Suprapubic skin (tissue), 4 donors: ENCODE measurements around the gene KCTD11. TPM values are rescaled to one million over a fixed set of nuclear protein-coding genes. Genes with fewer than 3 reads are reported as not detected.

Experiments used
- DNase-seq, 2 donors: peaks; one replicate each; pipeline ENCODE4 v3.0.0-alpha.2; 2019; ENCODE audit warnings: low spot score in 2 of 2
- H3K27ac ChIP-seq: fragments of 200-600 bp; sonication (generic); one replicate; pipeline ENCODE4 v1.5.1; 2019
- H3K27me3 ChIP-seq: fragments of 200-600 bp; sonication (generic); one replicate; pipeline ENCODE4 v1.5.1; 2019
- H3K36me3 ChIP-seq: fragments of 200-600 bp; sonication (generic); one replicate; pipeline ENCODE4 v1.5.1; 2019
- H3K4me1 ChIP-seq: fragments of 200-600 bp; sonication (generic); one replicate; pipeline ENCODE4 v1.5.1; 2019
- H3K4me3 ChIP-seq: fragments of 200-600 bp; sonication (generic); one replicate; pipeline ENCODE4 v1.5.1; 2019; ENCODE audit warnings: mild to moderate bottlenecking
- H3K9me3 ChIP-seq: fragments of 200-600 bp; sonication (generic); one replicate; pipeline ENCODE4 v1.5.1; 2019
- EP300 ChIP-seq: sonication (generic); formaldehyde crosslinking; IDR thresholded peaks from one replicate; pipeline ENCODE4 v1.6.1; 2017; ENCODE audit warnings: antibody characterized with exemption
- POLR2A ChIP-seq, 2 donors: fragments of 450-650 bp; IDR thresholded peaks; one replicate each; pipeline ENCODE4 v1.6.1; 2017; ENCODE audit warnings: antibody characterized with exemption in 2 of 2, mild to moderate bottlenecking in 2 of 2, moderate library complexity in 2 of 2
- POLR2AphosphoS5 ChIP-seq, 3 donors: sonication (generic); formaldehyde crosslinking; IDR thresholded peaks; one replicate each; pipeline ENCODE4 v1.6.1; 2017; ENCODE audit warnings: antibody characterized with exemption in 3 of 3
- WGBS: methylation state at CpG from one replicate; pipeline ENCODE4 v1.1.5; 2018; 5-methylcytosine and 5-hydroxymethylcytosine counted together
- total RNA-seq, 4 donors: library from RNA; depleted of rRNA; stranded (reverse); fragments of >200 nt; gene quantifications; one replicate each; pipeline ENCODE4 v1.1.0, GENCODE V29; 2016
- TF ChIP-seq, protein P1 (sequence below), 2 donors: fragments of 200-600 bp in 1 of 2; fragments of 450-650 bp in 1 of 2; sonication (generic) in 1 of 2; IDR thresholded peaks; one replicate each; pipeline ENCODE4 v1.5.1; 2016 to 2019; ENCODE audit warnings: antibody characterized with exemption in 2 of 2, mild to moderate bottlenecking in 1 of 2, moderate library complexity in 1 of 2

The KCTD11 gene
- total RNA-seq, 4 donors from 2014 or later, result 9.1 to 50.1 (median 32.4) TPM

DNA sequence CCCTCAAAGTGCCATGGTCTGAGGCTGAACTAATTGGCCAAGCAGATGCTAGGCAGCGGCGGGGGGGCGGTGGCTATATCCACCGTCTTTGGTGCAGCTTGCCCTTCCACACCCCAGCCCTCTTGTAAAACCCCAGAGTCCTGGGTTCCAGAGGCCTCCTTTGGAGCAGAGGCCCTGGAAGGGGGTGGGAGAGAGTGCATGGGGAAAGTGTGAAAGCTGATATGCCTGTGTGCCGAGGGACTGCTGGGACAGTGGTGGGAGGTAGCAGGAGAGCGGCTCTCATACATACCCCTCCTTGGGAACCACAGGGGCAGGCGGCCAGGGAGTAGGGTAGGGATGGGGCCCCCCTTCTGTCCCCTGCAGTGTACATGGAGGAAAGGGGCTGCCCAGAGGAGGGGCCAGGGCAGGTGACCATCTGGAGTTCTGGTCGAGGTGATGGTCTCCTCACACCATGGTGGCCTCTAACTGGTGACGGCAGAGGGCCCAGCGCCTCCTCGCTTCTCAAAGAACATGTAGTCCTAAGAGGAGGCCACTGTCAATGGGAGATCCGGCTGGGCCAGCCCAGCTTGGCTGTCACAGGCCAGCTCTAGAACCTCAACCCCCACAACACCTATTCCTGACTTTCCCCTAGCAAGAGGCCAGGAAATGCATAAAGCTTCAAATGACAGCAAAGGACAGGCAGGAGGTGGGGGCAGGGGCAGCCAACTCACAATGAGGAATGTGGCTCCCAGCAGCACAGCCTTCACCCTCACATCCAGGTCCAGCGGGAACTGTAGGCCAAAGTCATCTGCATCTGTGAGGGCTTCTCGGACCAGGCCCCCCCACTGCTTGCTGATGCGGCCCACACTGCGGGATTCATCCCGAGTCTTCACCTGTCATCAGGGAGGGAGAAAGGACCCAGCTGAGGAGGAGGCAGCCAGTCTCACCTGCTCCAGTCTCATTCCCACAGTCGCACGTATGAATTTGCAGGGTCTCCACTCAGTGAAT, 38.3 kb downstream of the KCTD11 start:
- 98% methylated on average over 13 of the region's 19 CpGs for WGBS
- TF ChIP-seq, protein P1, sequence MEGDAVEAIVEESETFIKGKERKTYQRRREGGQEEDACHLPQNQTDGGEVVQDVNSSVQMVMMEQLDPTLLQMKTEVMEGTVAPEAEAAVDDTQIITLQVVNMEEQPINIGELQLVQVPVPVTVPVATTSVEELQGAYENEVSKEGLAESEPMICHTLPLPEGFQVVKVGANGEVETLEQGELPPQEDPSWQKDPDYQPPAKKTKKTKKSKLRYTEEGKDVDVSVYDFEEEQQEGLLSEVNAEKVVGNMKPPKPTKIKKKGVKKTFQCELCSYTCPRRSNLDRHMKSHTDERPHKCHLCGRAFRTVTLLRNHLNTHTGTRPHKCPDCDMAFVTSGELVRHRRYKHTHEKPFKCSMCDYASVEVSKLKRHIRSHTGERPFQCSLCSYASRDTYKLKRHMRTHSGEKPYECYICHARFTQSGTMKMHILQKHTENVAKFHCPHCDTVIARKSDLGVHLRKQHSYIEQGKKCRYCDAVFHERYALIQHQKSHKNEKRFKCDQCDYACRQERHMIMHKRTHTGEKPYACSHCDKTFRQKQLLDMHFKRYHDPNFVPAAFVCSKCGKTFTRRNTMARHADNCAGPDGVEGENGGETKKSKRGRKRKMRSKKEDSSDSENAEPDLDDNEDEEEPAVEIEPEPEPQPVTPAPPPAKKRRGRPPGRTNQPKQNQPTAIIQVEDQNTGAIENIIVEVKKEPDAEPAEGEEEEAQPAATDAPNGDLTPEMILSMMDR (IDR thresholded peaks at IDR 0.05), result no peak
- no peak for TF ChIP-seq EP300
- no peak for TF ChIP-seq POLR2A (IDR thresholded peaks at IDR 0.05)
- TF ChIP-seq POLR2AphosphoS5 (IDR thresholded peaks at IDR 0.05), result no peak
- Histone ChIP-seq H3K36me3 (peaks cover 48% of the 10 kb centered on the region), H3K4me1 (peaks cover 18% of the 10 kb centered on the region), H3K27ac (no peak overlapping the region), H3K4me3 (no peak overlapping the region), H3K27me3 (no peaks in the 10 kb centered on the region), H3K9me3 (no peaks in the 10 kb centered on the region)
- no peak for DNase-seq

GRCh38 chr17:7391307-7391706, 39.3 kb downstream of the KCTD11 start:
- Histone ChIP-seq H3K27me3 (no peaks in the 10 kb centered on the region), H3K4me1 (peaks cover 20% of the 10 kb centered on the region), H3K36me3 (peaks cover 44% of the 10 kb centered on the region), H3K9me3 (no peaks in the 10 kb centered on the region), H3K4me3 (no peak overlapping the region), H3K27ac (no peak overlapping the region)
- whole genome bisulfite sequencing, result 68% methylated on average over 2 of the region's 2 CpGs
- no peak for TF ChIP-seq POLR2AphosphoS5 (IDR thresholded peaks at IDR 0.05)
- TF ChIP-seq EP300, result no peak
- no peak for TF ChIP-seq POLR2A (IDR thresholded peaks at IDR 0.05)
- TF ChIP-seq, protein P1 (IDR thresholded peaks at IDR 0.05), result no peak
- no peak for DNase-seq

DNA sequence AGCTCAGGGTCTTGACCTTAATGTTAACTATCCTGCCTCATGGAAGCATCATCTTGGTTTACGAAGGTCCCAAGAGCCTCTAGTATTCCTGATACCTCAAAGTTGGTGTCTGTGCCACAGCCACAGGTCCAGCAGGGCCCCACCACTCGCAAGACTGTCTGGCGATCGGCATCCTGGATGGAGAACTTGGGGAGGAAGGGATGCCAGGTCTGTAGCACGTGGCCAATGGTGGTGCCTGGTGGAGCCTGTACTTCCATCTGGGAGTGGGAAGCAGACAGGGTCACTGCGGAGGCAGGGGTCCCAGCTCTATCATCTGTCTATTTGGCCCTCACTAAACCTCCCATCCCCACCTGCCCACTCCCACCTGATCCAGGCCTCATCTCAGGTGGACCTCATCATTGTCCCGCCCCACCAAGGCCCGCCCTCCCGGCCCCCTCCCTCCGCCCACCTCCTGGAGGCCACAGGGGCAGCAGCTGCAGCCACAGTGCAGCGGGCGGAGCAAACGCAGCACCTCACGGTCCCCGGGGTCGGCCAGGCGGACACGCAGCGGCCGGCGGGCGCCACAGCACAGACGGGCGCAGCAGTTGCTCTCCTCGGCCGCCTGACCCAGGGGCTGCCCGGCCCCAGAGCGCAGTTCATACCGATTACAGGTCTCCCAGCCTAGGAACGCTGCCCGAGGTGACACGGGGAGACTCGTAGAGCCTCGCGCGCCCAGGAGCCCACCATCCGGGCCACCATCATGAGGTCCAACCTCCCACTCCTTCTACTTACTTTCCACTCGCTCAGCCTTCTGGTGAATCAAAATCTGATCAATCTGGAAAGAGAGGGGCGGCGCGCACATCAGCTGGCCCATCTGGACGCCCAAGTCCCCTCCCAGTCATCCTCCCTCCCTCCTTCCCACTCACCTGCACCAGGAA, 41.0 kb downstream of the KCTD11 start:
- H3K4me3 ChIP-seq, result peak overlapping the region; percentile 75
- peaks cover 20% of the 10 kb centered on the region for H3K4me1 ChIP-seq
- no peaks in the 10 kb centered on the region for H3K9me3 ChIP-seq
- H3K27me3 ChIP-seq, result no peaks in the 10 kb centered on the region
- 79% methylated on average over 25 of the region's 42 CpGs for WGBS
- H3K36me3 ChIP-seq, result peaks cover 32% of the 10 kb centered on the region
- no peak overlapping the region for H3K27ac ChIP-seq
- DNase-seq, result no peak
- TF ChIP-seq POLR2AphosphoS5 (IDR thresholded peaks at IDR 0.05) (no peak), POLR2A (IDR thresholded peaks at IDR 0.05) (no peak), EP300 (no peak)
- TF ChIP-seq, protein P1 (IDR thresholded peaks at IDR 0.05), result no peak

- H3K27me3 ChIP-seq, result no peaks in the 10 kb centered on the region
- H3K27ac ChIP-seq, result peak overlapping the region; percentile 80
- DNase-seq, result no peak
- peaks cover 20% of the 10 kb centered on the region for H3K4me1 ChIP-seq
- 4% methylated on average over 36 of the region's 48 CpGs for WGBS
- H3K36me3 ChIP-seq, result peaks cover 23% of the 10 kb centered on the region
- TF ChIP-seq EP300 (no peak), POLR2A (IDR thresholded peaks at IDR 0.05) (no peak), POLR2AphosphoS5 (IDR thresholded peaks at IDR 0.05) (no peak)
- no peaks in the 10 kb centered on the region for H3K9me3 ChIP-seq
- peak overlapping the region; percentile 75 for H3K4me3 ChIP-seq
These were observed 41.9 kb downstream of the KCTD11 start for GRCh38 chr17:7393613-7394451.
